ENCODE data around the gene MCIDAS. TPM values are rescaled to one million over a fixed set of nuclear protein-coding genes. Genes with fewer than 3 reads are reported as not detected.
A peak's percentile ranks its signal among the peaks of the same experiment; 100 is the strongest.

The MCIDAS gene
- not detected for polyA plus RNA-seq (2013, experiment 1 of 2; ENCODE audit: insufficient read length)
- not detected for polyA plus RNA-seq (2013, experiment 2 of 2; ENCODE audit: insufficient read length)

- DNase-seq: peak; percentile 27
These were observed at the start of gene MCIDAS for GRCh38 chr5:55226934-55227663. MCIDAS (minus strand) TSS chr5:55227315; CDS start chr5:55227138, 177 bp downstream.

GRCh38 chr5:55276771-55277170 is 49.7 kb upstream of the MCIDAS start:
- DNase-seq: no peak

- no peak for DNase-seq
These were observed 31.2 kb upstream of the MCIDAS start for GRCh38 chr5:55258339-55258738.

- no peak for DNase-seq
These were observed 27.7 kb upstream of the MCIDAS start for GRCh38 chr5:55254802-55255201.

GRCh38 chr5:55250064-55250463 is 22.9 kb upstream of the MCIDAS start:
- no peak for DNase-seq

- no peak for DNase-seq
These were observed 14.6 kb upstream of the MCIDAS start for GRCh38 chr5:55241746-55242145.

GRCh38 chr5:55236800-55237199 is 9.7 kb upstream of the MCIDAS start:
- no peak for DNase-seq

GRCh38 chr5:55234121-55234700 is 7.1 kb upstream of the MCIDAS start:
- no peak for DNase-seq

GRCh38 chr5:55232985-55233928 is 6.1 kb upstream of the MCIDAS start, which contains the start of gene CCNO:
CCNO (minus strand) TSS chr5:55233608; CDS start chr5:55233523, 85 bp downstream.
- DNase-seq: peak; percentile 59

- DNase-seq: no peak
These were observed 5.3 kb upstream of the MCIDAS start for GRCh38 chr5:55232271-55232984.

GRCh38 chr5:55231919-55232270 is 4.8 kb upstream of the MCIDAS start:
- DNase-seq: no peak

- no peak for DNase-seq
These were observed 4.2 kb upstream of the MCIDAS start for GRCh38 chr5:55231029-55231918.

- DNase-seq: no peak
These were observed 3.0 kb upstream of the MCIDAS start for GRCh38 chr5:55230086-55230629.

- no peak for DNase-seq
These were observed 732 bp upstream of the MCIDAS start for GRCh38 chr5:55227664-55228430.

GRCh38 chr5:55226027-55226933 is 835 bp downstream of the MCIDAS start:
- DNase-seq: peak; percentile 28

- DNase-seq: no peak
These were observed 1.8 kb downstream of the MCIDAS start for GRCh38 chr5:55225346-55225745.

- no peak for DNase-seq
These were observed 3.3 kb downstream of the MCIDAS start for GRCh38 chr5:55223812-55224240.

GRCh38 chr5:55222985-55223811 is 3.9 kb downstream of the MCIDAS start:
- DNase-seq: no peak

All from fibroblast of skin of scalp (primary cell).